Lower leg skin (tissue), 4 donors: ENCODE data around the gene EPHA6. TPM values are rescaled to one million over a fixed set of nuclear protein-coding genes. Genes with fewer than 3 reads are reported as not detected.

Source experiments
- DNase-seq, 2 donors: peaks; one replicate each; pipeline ENCODE4 v3.0.0-alpha.2; 2019; ENCODE audit warnings: low spot score in 2 of 2
- H3K4me3 ChIP-seq: fragments of 200-600 bp; sonication (generic); 2 replicates; pipeline ENCODE4 v1.5.1; 2017; ENCODE audit warnings: mild to moderate bottlenecking, low read depth; ENCODE audit not compliant: poor library complexity, severe bottlenecking
- POLR2A ChIP-seq, 2 donors: fragments of 450-650 bp; IDR thresholded peaks; one replicate each; pipeline ENCODE4 v1.6.1; 2016 to 2017; ENCODE audit warnings: antibody characterized with exemption in 2 of 2, mild to moderate bottlenecking in 1 of 2, moderate library complexity in 1 of 2
- WGBS, 2 donors: methylation state at CpG; one replicate each; pipeline ENCODE4 v1.1.5; 2018; 5-methylcytosine and 5-hydroxymethylcytosine counted together
- intact Hi-C: fragments of 100-400 bp; cut with DNase I; formaldehyde crosslinking; loops from one replicate; pipeline ENCODE4 v1.15.0; 2023; ENCODE audit warnings: low total_unique reads
- total RNA-seq, 4 donors: library from RNA; depleted of rRNA; stranded (reverse); fragments of >200 nt; gene quantifications; one replicate each; pipeline ENCODE4 v1.1.0, GENCODE V29; 2016
- TF ChIP-seq, protein P1 (sequence below), 3 donors: fragments of 450-650 bp; IDR thresholded peaks; one replicate each; pipeline ENCODE4 v1.5.1; 2016; ENCODE audit warnings: antibody characterized with exemption in 3 of 3, mild to moderate bottlenecking in 3 of 3, moderate library complexity in 2 of 3

The EPHA6 gene
- total RNA-seq, 4 donors from 2014 or later: 0.23 TPM; not detected in 3

GRCh38 chr3:97485206-97485605 is 670.8 kb downstream of the EPHA6 start:
- DNase-seq: no peak
- H3K4me3 ChIP-seq: no peak overlapping the region
- 37 to 46% methylated on average over 3 of the region's 3 CpGs for WGBS, 2 donors
- TF ChIP-seq POLR2A (IDR thresholded peaks at IDR 0.05): no peak
- TF ChIP-seq, protein P1, sequence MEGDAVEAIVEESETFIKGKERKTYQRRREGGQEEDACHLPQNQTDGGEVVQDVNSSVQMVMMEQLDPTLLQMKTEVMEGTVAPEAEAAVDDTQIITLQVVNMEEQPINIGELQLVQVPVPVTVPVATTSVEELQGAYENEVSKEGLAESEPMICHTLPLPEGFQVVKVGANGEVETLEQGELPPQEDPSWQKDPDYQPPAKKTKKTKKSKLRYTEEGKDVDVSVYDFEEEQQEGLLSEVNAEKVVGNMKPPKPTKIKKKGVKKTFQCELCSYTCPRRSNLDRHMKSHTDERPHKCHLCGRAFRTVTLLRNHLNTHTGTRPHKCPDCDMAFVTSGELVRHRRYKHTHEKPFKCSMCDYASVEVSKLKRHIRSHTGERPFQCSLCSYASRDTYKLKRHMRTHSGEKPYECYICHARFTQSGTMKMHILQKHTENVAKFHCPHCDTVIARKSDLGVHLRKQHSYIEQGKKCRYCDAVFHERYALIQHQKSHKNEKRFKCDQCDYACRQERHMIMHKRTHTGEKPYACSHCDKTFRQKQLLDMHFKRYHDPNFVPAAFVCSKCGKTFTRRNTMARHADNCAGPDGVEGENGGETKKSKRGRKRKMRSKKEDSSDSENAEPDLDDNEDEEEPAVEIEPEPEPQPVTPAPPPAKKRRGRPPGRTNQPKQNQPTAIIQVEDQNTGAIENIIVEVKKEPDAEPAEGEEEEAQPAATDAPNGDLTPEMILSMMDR (IDR thresholded peaks at IDR 0.05): no peak
- intact Hi-C loops: no loop called here

- TF ChIP-seq, protein P1 (IDR thresholded peaks at IDR 0.05): no peak
- TF ChIP-seq POLR2A (IDR thresholded peaks at IDR 0.05): no peak
Observed at GRCh38 chr3:97487587-97487986, 673.2 kb downstream of the EPHA6 start.

DNA sequence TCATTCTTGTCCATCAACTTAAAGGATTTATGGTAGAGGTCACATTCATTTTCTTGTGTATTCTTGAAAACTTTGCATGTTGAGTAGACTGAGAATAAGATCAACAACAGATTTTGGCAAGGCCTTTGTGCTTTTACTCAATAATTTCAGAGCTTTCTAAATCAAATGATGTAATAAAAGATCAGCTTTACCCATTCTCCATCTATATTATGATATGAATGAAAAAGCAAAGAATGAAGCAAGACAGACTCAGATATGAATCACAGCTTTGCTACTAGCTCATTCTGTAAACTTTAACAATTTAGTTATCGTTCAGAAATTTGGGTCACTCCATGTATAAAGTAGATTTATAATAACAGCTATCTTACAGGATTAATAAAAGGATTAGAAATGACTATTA is 674.3 kb downstream of the EPHA6 start:
- DNase-seq: no peak
- TF ChIP-seq POLR2A (IDR thresholded peaks at IDR 0.05): no peak
- TF ChIP-seq, protein P1 (IDR thresholded peaks at IDR 0.05): no peak
- intact Hi-C loops: no loop called here
- WGBS, 2 donors: 88 to 94% methylated on average over 1 of the region's 1 CpG
- H3K4me3 ChIP-seq: no peak overlapping the region

More at GRCh38 chr3:97487587-97487986, 673.2 kb downstream of the EPHA6 start:
- intact Hi-C loops: no loop called here
- no peak overlapping the region for H3K4me3 ChIP-seq
- 90% methylated on average over 1 of the region's 1 CpG for WGBS, 2 donors
- DNase-seq: no peak

GRCh38 chr3:97495896-97496295 is 681.5 kb downstream of the EPHA6 start:
- DNase-seq: no peak
- 84% methylated on average over 5 of the region's 5 CpGs for WGBS, 2 donors
- TF ChIP-seq, protein P1 (IDR thresholded peaks at IDR 0.05): no peak
- TF ChIP-seq POLR2A (IDR thresholded peaks at IDR 0.05): no peak
- H3K4me3 ChIP-seq: no peak overlapping the region
- intact Hi-C loops: no loop called here

GRCh38 chr3:97497138-97497537 is 682.7 kb downstream of the EPHA6 start:
- intact Hi-C loops: no loop called here
- no peak for DNase-seq
- TF ChIP-seq POLR2A (IDR thresholded peaks at IDR 0.05): no peak
- TF ChIP-seq, protein P1 (IDR thresholded peaks at IDR 0.05): no peak
- WGBS, 2 donors: 90 to 96% methylated on average over 1 of the region's 1 CpG
- H3K4me3 ChIP-seq: no peak overlapping the region

GRCh38 chr3:97504463-97504862 is 690.1 kb downstream of the EPHA6 start:
- 98 to 99% methylated on average over 2 of the region's 2 CpGs for WGBS, 2 donors
- no peak overlapping the region for H3K4me3 ChIP-seq
- intact Hi-C loops: no loop called here
- TF ChIP-seq, protein P1 (IDR thresholded peaks at IDR 0.05): no peak
- no peak for TF ChIP-seq POLR2A (IDR thresholded peaks at IDR 0.05)
- DNase-seq: no peak
